ENCODE measurements around the gene PPP2R3B.
"Not testable (repeated sequence)": the region's sequence is repeated elsewhere in the genome, so short reads cannot be mapped to it uniquely, and the experiment has no call there.

PPP2R3B gene

GRCh38 chrX:352582-353314 lies 34.0 kb downstream of the PPP2R3B start:
- no peak for DNase-seq (ENCODE audit: low read depth)

GRCh38 chrX:352181-352580 lies 34.5 kb downstream of the PPP2R3B start:
- DNase-seq (ENCODE audit: low read depth) = no peak

DNA sequence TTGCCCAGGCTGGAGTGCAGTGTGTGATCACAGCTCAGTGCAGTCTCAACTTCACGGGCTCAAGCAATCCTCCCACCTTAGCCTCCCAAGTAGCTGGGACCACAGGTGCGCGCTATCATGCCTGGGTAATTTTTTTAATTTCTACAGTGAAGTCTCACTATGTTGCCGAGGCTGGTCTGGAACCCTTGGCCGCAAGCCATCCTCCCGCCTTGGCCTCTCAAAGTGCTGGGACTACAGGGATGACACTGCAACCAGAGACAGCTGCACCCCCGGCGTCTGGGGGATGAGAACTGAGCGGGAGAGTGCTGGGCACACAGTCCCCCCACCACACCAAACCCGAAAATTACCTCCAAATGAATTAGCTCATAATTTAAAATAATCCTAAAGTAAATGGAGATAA lies 35.0 kb downstream of the PPP2R3B start:
- DNase-seq (ENCODE audit: low read depth) = no peak

GRCh38 chrX:351324-351641 lies 35.4 kb downstream of the PPP2R3B start:
- not testable (repeated sequence) for DNase-seq (ENCODE audit: low read depth)

DNA sequence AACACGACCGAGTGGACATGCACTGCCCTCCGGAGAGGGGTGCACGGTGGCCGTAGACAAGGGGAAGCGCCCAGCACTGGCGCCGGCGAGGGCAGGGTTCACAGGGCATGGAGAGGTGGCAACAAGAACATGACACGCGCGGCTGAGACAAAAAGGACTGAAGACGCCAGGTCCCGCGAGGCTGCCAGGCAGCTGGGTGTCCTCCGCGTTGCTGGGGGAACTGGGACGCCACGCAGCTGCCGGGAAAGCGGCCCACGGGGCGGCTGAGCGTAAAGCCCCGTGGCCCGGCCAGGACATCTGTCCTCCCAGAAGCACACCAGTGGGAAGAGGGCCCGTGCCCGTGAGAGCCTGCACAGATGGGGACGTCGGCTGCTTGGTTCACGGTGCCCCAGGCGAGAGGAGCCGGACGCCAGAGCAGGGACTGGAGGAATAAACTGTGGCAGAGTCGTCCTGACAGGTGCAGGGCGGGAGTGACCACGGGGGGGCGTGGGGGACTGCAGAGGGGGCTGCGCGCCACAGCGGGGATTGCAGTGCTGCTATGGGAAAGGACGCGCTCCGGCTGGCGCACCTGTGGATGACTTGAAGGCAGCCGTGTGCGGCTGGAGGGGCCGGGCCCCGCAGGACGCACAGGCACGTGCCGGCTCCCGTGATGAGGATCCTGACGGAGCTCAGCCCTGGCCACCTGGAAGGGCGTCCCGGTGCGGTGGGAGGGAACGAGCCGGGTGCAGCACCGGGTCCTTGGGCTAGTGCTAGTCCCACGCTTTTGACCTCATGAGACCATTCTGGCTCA lies 36.0 kb downstream of the PPP2R3B start:
- no peak for DNase-seq (ENCODE audit: low read depth)

DNA sequence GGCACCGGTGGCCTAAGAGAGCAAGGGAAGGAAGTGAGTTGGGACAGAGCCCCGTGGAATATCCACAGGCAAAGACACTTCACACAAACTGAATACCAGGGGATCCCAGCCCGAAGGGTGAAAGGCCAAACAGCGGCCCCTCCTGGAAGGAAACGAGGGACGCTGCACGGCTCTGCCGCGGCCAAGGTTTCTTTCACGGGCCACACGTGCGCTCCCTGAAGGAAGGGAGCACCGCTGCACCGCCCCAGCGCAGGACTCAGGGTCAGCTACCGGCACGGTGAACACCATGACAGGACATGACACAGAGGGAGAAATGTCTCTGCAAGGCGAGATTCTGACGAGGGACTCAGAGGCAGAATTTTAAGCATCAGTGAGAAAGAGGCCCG lies 36.6 kb downstream of the PPP2R3B start:
- no peak for DNase-seq (ENCODE audit: low read depth)

DNA sequence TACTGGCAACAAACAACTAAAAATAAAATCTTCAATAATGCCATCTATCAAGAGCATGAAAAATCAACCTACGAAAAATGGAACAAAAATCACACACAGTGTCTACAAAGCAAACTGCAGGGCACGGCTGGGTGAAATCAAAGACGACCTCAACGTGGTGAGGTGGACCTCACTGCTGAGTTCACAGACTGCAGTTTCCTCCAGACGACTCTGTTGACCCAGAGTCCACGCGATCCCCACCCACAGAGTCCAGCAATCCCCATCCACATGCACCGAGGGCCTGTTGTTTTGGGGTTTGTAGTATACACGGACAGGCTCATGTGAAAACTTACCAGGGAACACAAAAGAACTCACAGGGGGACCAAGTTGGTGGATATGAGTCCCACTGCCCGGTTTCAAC lies 37.0 kb downstream of the PPP2R3B start:
- no peak for DNase-seq (ENCODE audit: low read depth)

- no peak for DNase-seq (ENCODE audit: low read depth)
Measured at GRCh38 chrX:349196-349595, 37.5 kb downstream of the PPP2R3B start.

- DNase-seq (ENCODE audit: low read depth) = peak; percentile 45
Measured at GRCh38 chrX:348461-349117, 38.1 kb downstream of the PPP2R3B start.

GRCh38 chrX:347351-348117 lies 39.2 kb downstream of the PPP2R3B start:
- DNase-seq (ENCODE audit: low read depth) = no peak

- no peak for DNase-seq (ENCODE audit: low read depth)
Measured at GRCh38 chrX:346034-346813, 40.5 kb downstream of the PPP2R3B start.

DNA sequence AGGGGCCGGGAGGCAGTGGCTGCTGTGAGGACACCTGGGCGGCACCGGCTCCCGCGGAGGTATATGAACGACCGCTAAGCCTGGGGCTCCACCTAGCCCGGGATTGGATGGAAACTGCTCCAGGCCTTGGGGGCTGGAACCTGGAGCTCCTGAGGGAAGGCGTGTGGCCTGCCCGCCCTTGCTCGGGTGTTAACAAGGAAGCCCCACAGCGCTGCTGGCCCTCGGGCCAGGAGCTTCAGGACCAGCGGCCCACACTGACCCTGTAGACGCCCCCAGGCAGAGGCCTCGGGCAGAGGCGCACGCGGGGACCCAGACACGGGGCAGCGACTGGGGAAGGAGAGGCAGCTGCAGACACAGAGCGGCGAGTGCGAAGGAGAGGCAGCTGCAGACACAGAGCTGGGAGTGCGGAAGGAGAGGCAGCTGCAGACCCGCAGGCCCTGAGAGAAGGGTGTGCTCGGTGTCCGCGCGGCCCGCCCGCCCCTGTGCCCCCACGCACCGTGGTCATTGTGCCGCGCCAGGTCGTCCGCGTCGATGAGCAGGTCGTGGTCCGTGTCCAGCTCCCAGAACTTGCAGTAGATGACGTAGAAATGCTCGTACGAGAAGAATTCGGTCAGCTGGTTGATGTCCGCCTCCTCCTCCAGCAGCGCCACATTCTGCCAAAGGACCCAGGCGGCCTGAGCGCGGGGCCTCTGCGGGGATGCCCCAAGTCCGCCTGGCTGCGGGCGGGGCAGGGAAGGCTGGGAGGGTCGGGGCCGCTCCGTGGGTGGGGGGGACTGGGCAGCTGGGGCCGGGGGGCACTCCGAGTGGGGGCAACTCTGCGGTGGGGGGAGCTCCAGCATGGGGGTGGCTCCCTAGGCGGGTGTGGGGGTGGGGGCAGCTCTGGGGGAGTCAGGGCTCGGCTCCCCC lies 41.4 kb downstream of the PPP2R3B start:
- DNase-seq (ENCODE audit: low read depth) = no peak

DNA sequence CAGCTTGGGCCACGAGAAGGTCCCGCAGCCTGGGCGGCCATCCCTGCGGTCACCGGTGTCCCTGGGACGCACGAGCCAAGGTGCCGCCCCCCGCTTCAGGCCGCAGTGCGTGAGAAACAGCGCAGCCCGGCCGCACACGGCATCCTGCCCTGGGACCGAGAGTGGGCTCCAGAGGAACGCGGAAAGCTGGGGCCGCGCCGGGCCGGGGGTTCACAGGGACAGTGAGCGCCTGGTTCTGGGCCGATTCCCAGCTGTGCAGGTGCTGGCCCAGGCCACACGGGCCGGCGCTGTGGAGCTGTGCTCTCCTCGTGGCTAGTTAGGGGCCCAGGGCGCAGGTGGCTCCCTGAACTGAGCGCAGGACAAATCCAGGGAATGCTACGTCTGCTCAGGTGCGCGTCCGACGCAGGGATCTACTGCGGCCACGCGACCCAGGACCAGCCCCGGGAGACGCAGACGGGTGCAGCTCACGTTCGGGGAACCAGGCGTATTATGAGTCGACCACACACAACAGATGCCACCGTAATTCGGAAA lies 42.3 kb downstream of the PPP2R3B start:
- DNase-seq (ENCODE audit: low read depth) = no peak

DNA sequence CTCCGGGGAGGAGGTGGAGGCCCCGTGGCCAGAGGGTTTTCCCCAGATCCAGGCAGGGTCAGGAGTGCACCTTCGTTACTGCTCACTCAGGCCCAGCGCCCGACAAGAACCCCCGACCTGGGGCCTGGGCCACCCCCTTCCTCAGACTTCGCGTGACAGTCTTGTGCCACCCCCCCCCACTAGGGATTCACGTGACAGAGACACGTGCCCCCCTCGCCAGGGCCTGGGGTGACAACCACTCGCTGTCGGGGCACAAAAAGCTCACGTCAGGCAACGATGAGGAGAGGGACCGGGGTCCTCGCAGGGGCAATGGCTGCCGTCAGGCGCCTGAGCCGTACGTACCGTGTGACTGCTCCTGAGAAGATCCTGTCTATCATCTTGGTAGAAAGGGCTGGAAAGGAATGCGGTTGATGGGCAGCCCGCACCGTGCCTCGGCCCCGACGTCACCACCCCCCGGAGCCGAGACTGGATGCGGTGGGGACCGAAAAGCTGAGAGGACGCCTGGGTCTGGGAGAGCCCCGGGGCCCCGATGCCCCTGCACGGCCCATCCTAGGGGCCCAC lies 45.1 kb downstream of the PPP2R3B start:
- DNase-seq (ENCODE audit: low read depth) = no peak

- DNase-seq (ENCODE audit: low read depth) = no peak
Measured at GRCh38 chrX:340641-341423, 45.9 kb downstream of the PPP2R3B start.

- DNase-seq (ENCODE audit: low read depth) = no peak
Measured at GRCh38 chrX:340121-340520, 46.6 kb downstream of the PPP2R3B start.

DNA sequence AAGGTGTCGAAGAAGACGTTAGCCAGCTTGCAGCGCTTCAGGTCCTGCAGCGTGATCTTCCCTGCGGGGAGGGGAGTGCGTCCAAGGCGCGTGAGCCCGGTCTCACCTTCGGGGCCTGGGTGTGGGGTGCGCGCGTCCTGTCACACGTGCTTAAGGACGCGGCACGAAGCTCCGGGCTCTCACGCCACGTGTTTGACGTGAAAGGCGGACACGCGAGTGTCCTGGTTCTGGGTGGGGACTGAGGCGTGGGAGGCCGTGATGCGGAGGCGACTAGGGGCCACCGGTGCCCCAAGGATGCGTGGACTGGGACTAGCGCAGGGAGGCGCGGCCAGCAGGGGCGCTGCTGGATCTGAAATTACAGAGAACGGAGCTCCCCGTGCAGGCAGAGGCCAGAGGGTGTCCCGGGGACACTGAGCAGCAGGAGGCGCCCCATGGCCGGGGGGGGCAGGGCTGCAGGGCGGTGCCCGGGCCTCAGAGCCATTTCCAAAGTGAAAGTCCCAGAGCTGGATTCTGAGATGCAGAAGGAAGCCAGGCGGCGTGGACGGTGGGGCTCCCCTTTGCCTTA lies 47.8 kb downstream of the PPP2R3B start:
- no peak for DNase-seq (ENCODE audit: low read depth)

DNA sequence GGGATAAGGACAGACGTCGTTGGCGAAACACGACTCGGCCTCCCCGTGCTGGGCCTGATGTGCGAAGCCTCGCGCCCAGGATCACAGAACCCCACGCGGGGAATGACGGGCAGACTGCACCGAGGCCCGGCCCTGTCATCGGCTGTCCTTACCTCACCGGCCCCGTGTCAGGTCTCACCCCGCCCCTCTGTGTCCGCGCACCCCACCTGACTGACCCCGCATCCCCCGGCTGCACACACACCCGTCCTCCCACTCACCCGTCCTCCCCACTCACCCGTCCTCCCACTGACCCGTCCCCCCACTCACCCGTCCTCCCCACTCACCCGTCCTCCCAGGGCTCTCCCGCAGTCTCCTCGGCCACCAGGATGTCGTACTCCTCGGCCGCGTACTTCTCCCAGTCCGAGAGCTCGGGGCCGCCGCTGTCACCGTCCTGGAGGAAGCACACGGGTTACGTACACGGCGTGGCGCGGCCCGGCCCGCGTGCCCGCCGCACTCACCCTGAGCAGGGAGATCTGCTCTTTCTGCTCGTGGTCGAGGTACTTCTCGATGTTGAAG lies 48.3 kb downstream of the PPP2R3B start:
- DNase-seq (ENCODE audit: low read depth) = no peak

Data from iris pigment epithelial cell (primary cell).